SK-N-SH (cell line): Measurements from ENCODE around the gene OLFM4. TPM values are rescaled to one million over a fixed set of nuclear protein-coding genes. Genes with fewer than 3 reads are reported as not detected.
"Not testable (repeated sequence)": the region's sequence is repeated elsewhere in the genome, so short reads cannot be mapped to it uniquely, and the experiment has no call there.

Experiments
- CTCF ChIA-PET: fragments of 300-600, 350-600 bp; formaldehyde crosslinking; extraction: SDS; loops from one replicate; lab custom pipeline; 2021; lab: Yijun Ruan, JAX
- POLR2A ChIA-PET: fragments of 350-600 bp; sonication (Branson Sonifier 250); formaldehyde crosslinking; extraction: SDS; loops from one replicate; lab custom pipeline; 2020; ENCODE audit warnings: antibody characterized with exemption, inconsistent platforms; lab: Yijun Ruan, JAX
- DNase-seq: peaks from one replicate; pipeline ENCODE4 v3.0.0; 2012
- H2AFZ ChIP-seq: fragments of 200-600 bp; sonication (generic); 2 replicates; pipeline ENCODE4 v1.8.1; 2016; ENCODE audit warnings: antibody characterized with exemption, mild to moderate bottlenecking, low read depth
- H3F3A ChIP-seq: fragments of 200-600 bp; sonication (generic); replicated peaks from 2 replicates; pipeline ENCODE3; 2016; ENCODE audit warnings: antibody characterized with exemption, mild to moderate bottlenecking; ENCODE audit not compliant: insufficient read depth
- H3K27ac ChIP-seq, 2 experiments: fragments of 200-500 bp in 1 of 2; fragments of 200-600 bp in 1 of 2; sonication (Bioruptor generic) in 1 of 2; sonication (generic), shearing (Covaris generic) in 1 of 2; 2 replicates each; pipeline versions ENCODE4 v1.5.1 to v1.6.1; 2014 to 2016; ENCODE audit warnings: low read depth in 2 of 2, inconsistent platforms in 1 of 2, low read length in 1 of 2, mild to moderate bottlenecking in 1 of 2, mixed read lengths in 1 of 2
- H3K27me3 ChIP-seq: fragments of 200-600 bp; sonication (generic), shearing (Covaris generic); 2 replicates; pipeline ENCODE4 v1.6.1; 2016; ENCODE audit warnings: mixed run types; ENCODE audit not compliant: insufficient read depth
- H3K36me3 ChIP-seq, 2 experiments: fragments of 200-500 bp in 1 of 2; fragments of 200-600 bp in 1 of 2; sonication (Bioruptor generic) in 1 of 2; sonication (generic) in 1 of 2; replicated peaks in 1 of 2; 2 replicates each; pipeline versions ENCODE3 to v1.5.1; 2014 to 2016; ENCODE audit warnings: low read length in 1 of 2, mild to moderate bottlenecking in 1 of 2; ENCODE audit not compliant: insufficient read depth in 2 of 2, control insufficient read depth in 1 of 2
- H3K4me1 ChIP-seq, 2 experiments: fragments of 200-500 bp in 1 of 2; fragments of 200-600 bp in 1 of 2; sonication (Bioruptor generic) in 1 of 2; sonication (generic), shearing (Covaris generic) in 1 of 2; 2 replicates each; pipeline versions ENCODE4 v1.5.1 to v1.6.1; 2014 to 2016; ENCODE audit warnings: low read depth in 1 of 2, low read length in 1 of 2, mixed run types in 1 of 2; ENCODE audit not compliant: insufficient read depth in 2 of 2, control insufficient read depth in 1 of 2
- H3K4me2 ChIP-seq: fragments of 200-600 bp; sonication (generic), shearing (Covaris generic); 2 replicates; pipeline ENCODE4 v1.6.1; 2017; ENCODE audit warnings: mixed run types
- H3K4me3 ChIP-seq, 2 experiments: fragments of 200-500 bp in 1 of 2; fragments of 200-600 bp in 1 of 2; sonication (Bioruptor generic) in 1 of 2; sonication (generic), shearing (Covaris generic) in 1 of 2; 2 replicates each; pipeline versions ENCODE4 v1.5.1 to v1.8.1; 2014 to 2016; ENCODE audit warnings: low read depth in 2 of 2, inconsistent platforms in 1 of 2, low read length in 1 of 2, mild to moderate bottlenecking in 1 of 2, mixed read lengths in 1 of 2, moderate library complexity in 1 of 2
- H3K79me2 ChIP-seq: fragments of 200-600 bp; sonication (generic); 2 replicates; pipeline ENCODE4 v1.8.1; 2017; ENCODE audit warnings: mild to moderate bottlenecking; ENCODE audit not compliant: insufficient read depth
- H3K9ac ChIP-seq: fragments of 200-600 bp; sonication (generic); 2 replicates; pipeline ENCODE4 v1.6.1; 2017; ENCODE audit warnings: mixed run types
- H3K9me2 ChIP-seq: fragments of 200-600 bp; sonication (generic); 2 replicates; pipeline ENCODE4 v1.6.1; 2017; ENCODE audit warnings: mixed run types
- H3K9me3 ChIP-seq: fragments of 200-600 bp; sonication (generic); 2 replicates; pipeline ENCODE4 v1.6.1; 2017; ENCODE audit warnings: mixed run types, mild to moderate bottlenecking, moderate library complexity
- H4K20me1 ChIP-seq: fragments of 200-600 bp; sonication (generic); 2 replicates; pipeline ENCODE4 v1.6.1; 2017; ENCODE audit warnings: mild to moderate bottlenecking, mixed run types; ENCODE audit not compliant: insufficient read depth
- EZH2phosphoT487 ChIP-seq: fragments of 200-600 bp; sonication (generic); IDR thresholded peaks from 2 replicates; pipeline ENCODE4 v1.6.1; 2017; ENCODE audit warnings: low read depth, mixed run types, mild to moderate bottlenecking, antibody characterized with exemption, moderate library complexity, borderline replicate concordance
- GATA2 ChIP-seq: sonication (generic); formaldehyde crosslinking; IDR thresholded peaks from 2 replicates; pipeline ENCODE4 v1.5.0; 2020; ENCODE audit warnings: mild to moderate bottlenecking, missing genetic modification reagents
- SIN3A ChIP-seq: IDR thresholded peaks from 2 replicates; pipeline ENCODE4 v1.6.1; 2012; ENCODE audit warnings: low read depth, mild to moderate bottlenecking, low read length, moderate library complexity, borderline replicate concordance
- WGBS: methylation state at CpG from one replicate; pipeline ENCODE4 v1.1.6; 2017; ENCODE audit warnings: low lambda C conversion rate; 5-methylcytosine and 5-hydroxymethylcytosine counted together
- polyA plus RNA-seq, 3 experiments: library from polyadenylated mRNA; depleted of rRNA; stranded (reverse); fragments of >200 nt; gene quantifications; 2 replicates each; pipeline ENCODE4 v1.2.3, GENCODE V29; 2012

The OLFM4 gene
- polyA plus RNA-seq, 1 of the 3 experiments (the other 2 are of a cell fraction), result not detected

- Histone ChIP-seq H3K4me3 (no peak overlapping the region), H3K4me2 (no peak overlapping the region), H3K9me3 (no peaks in the 10 kb centered on the region), H3K4me1 (peaks cover 0 to under 1% of the 10 kb centered on the region in 2 experiments; a peak in 1 of 4 replicates), H2AFZ (no peak overlapping the region), H3K27me3 (no peaks in the 10 kb centered on the region), H3K79me2 (no peaks in the 10 kb centered on the region)
- POLR2A ChIA-PET, result interaction anchor here (0.6 kb wide), 1 partner anchor 162 kb away, joined by 3 read pairs; no protein-coding TSS in a partner anchor
- 55% methylated on average over 5 of the region's 5 CpGs for WGBS
- TF ChIP-seq SIN3A, result no peak
- TF ChIP-seq, all 33 proteins: peak for 0
- Histone ChIP-seq H3K36me3 (no peaks in the 10 kb centered on the region), H4K20me1 (no peaks in the 10 kb centered on the region), H3K9me2 (no peaks in the 10 kb centered on the region), H3K27ac (no peak overlapping the region), H3F3A (no peaks in the 10 kb centered on the region), H3K9ac (no peak overlapping the region)
- no peak for DNase-seq
- CTCF ChIA-PET, result interaction anchor here (0.9 to 1.6 kb wide), 3 partner anchors 10 to 45 kb away, joined by 3 to 7 read pairs (median 4); no protein-coding TSS in a partner anchor
These were observed 15.5 kb upstream of the OLFM4 start for GRCh38 chr13:53013113-53013512.

GRCh38 chr13:53014018-53014417 is 14.6 kb upstream of the OLFM4 start:
- H3K4me2 ChIP-seq, H3K9me3 ChIP-seq, H3K36me3 ChIP-seq, H3F3A ChIP-seq, H3K4me1 ChIP-seq, H3K4me3 ChIP-seq, H3K27ac ChIP-seq, H3K27me3 ChIP-seq, H3K9ac ChIP-seq, H2AFZ ChIP-seq, H4K20me1 ChIP-seq, H3K9me2 ChIP-seq, POLR2A ChIA-PET, H3K79me2 ChIP-seq, DNase-seq: not testable (repeated sequence)
- WGBS, result 57% methylated on average over 3 of the region's 3 CpGs
- CTCF ChIA-PET, result interaction anchor here (0.9 to 1.6 kb wide), 2 partner anchors 46 to 137 kb away, joined by 4 to 7 read pairs; no protein-coding TSS in a partner anchor

DNA sequence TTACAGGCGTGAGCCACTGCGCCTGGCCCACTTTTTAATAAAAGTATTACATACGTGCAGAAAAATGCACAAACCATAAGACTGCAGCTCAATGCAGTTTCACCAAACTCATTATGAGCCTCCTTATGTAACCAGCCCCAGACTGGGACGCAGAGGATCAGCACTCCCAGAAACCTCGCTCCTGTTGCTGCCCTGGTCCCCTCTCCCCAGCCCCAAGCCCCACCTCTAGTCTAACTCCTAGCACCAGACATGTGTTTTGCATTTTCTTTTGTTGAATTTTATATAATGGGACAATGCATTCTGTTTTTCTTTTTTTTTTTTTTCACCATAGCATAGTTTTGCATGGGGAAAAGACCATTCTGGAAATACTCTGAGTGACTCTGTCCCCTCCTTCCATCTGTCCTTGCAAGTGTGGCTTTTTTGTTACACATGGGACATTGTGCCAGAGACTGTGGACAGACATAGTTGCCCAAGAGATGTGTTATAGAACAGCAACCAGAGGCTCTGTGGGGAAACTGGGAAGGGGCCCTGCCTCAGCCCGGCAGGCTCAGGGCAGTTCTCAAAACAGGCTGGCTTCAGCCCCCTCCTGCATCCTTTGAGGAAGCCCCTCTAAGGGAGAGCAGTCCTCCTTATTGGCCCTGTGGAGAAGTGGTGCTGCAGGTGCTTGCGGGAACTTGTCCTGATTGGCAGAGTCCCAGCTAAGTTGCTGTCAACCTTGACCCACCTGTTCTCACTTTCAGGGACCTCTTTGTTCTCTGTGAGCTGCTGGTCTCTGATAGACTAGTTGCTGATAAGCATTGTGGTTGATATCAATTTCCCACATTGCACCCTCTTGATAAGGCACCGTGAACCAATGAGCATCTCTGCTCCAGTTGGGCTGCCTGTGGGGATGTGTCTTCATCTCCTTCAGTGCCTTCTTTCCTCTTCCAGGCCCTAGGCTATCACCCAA is 13.8 kb upstream of the OLFM4 start:
- H3K27me3 ChIP-seq, result no peaks in the 10 kb centered on the region
- ChIA-PET POLR2A (no interaction called here), CTCF (interaction anchor here (0.9 to 1.7 kb wide), 3 partner anchors 9 to 137 kb away, joined by 4 to 7 read pairs (median 4); no protein-coding TSS in a partner anchor)
- H3K9me2 ChIP-seq, result no peaks in the 10 kb centered on the region
- no peak overlapping the region for H3K27ac ChIP-seq
- no peaks in the 10 kb centered on the region for H4K20me1 ChIP-seq
- no peaks in the 10 kb centered on the region for H3F3A ChIP-seq
- H3K9me3 ChIP-seq, result no peaks in the 10 kb centered on the region
- H3K36me3 ChIP-seq, result no peaks in the 10 kb centered on the region
- WGBS, result 53% methylated on average over 8 of the region's 8 CpGs
- no peak overlapping the region for H2AFZ ChIP-seq
- no peak overlapping the region for H3K9ac ChIP-seq
- DNase-seq, result no peak
- no peak for TF ChIP-seq GATA2 (CRISPR knock-in tag)
- no peak for TF ChIP-seq EZH2phosphoT487
- H3K4me1 ChIP-seq, result no peaks in the 10 kb centered on the region; a peak in 1 of 4 replicates
- H3K4me3 ChIP-seq, result no peak overlapping the region
- no peaks in the 10 kb centered on the region for H3K79me2 ChIP-seq
- no peak overlapping the region for H3K4me2 ChIP-seq
